Measurements from ENCODE around the gene SH2D5.

SH2D5 gene

GRCh38 chr1:20775700-20776099 is 43.2 kb upstream of the SH2D5 start:
- no peaks in the 10 kb centered on the region for H3K9me3 ChIP-seq (ENCODE audit: control insufficient read depth, insufficient read depth, low read depth, low read length)
- ChIA-PET CTCF (interaction anchor here (1.0 kb wide), 1 partner anchor 79 kb away, joined by 3 read pairs; no protein-coding TSS in a partner anchor), POLR2A (interaction anchor here (2.0 kb wide), 1 partner anchor 10 kb away, joined by 5 read pairs; no protein-coding TSS in a partner anchor)
- no peak for TF ChIP-seq ZNF112 (tag by site-specific recombination; IDR thresholded peaks at IDR 0.05)
- TF ChIP-seq ZFHX2 (tag by site-specific recombination; conservative IDR thresholded peaks at IDR 0.05), result no peak
- TF ChIP-seq GLI4 (tag by site-specific recombination; IDR thresholded peaks at IDR 0.05), result no peak
- no peak for TF ChIP-seq ZNF843 (tag by site-specific recombination; IDR thresholded peaks at IDR 0.05)
- TF ChIP-seq ZNF585B (tag by site-specific recombination; IDR thresholded peaks at IDR 0.05), result no peak
- TF ChIP-seq ZNF280D (tag by site-specific recombination; IDR thresholded peaks at IDR 0.05), result no peak
- TF ChIP-seq ZSCAN18 (tag by site-specific recombination; IDR thresholded peaks at IDR 0.05), result no peak
- H3K4me1 ChIP-seq (ENCODE audit: control insufficient read depth, insufficient read depth, low read length), result no peaks in the 10 kb centered on the region
- no peak overlapping the region for H3K4me3 ChIP-seq (ENCODE audit: low read depth, low read length)
- peaks cover 69 to 93% of the 10 kb centered on the region in 2 experiments for H3K36me3 ChIP-seq (ENCODE audit: control insufficient read depth in 2 of 2, insufficient read depth in 1 of 2, low read length in 2 of 2)
- H3K27ac ChIP-seq (ENCODE audit: extremely low read depth, low read depth, low read length), result no peak overlapping the region

GRCh38 chr1:20771780-20772179 is 39.3 kb upstream of the SH2D5 start:
- POLR2A ChIA-PET, result interaction anchor here (4.9 kb wide), 1 partner anchor 15 kb away, joined by 22 read pairs; the partner anchor contains the start of gene HP1BP3
- H3K4me1 ChIP-seq (ENCODE audit: control insufficient read depth, insufficient read depth, low read length), result no peaks in the 10 kb centered on the region
- H3K36me3 ChIP-seq (ENCODE audit: control insufficient read depth in 2 of 2, insufficient read depth in 1 of 2, low read length in 2 of 2), result peaks cover 92 to 99% of the 10 kb centered on the region in 2 experiments
- CTCF ChIA-PET, result interaction anchor here (0.8 kb wide), 1 partner anchor 423 kb away, joined by 3 read pairs; no protein-coding TSS in a partner anchor
- no peak for TF ChIP-seq HOXA7 (CRISPR knock-in tag; IDR thresholded peaks at IDR 0.05; ENCODE audit: borderline replicate concordance)
- TF ChIP-seq ZNF544 (tag by site-specific recombination; IDR thresholded peaks at IDR 0.05), result no peak
- no peak for TF ChIP-seq ZNF433 (tag by site-specific recombination; IDR thresholded peaks at IDR 0.05; ENCODE audit: low read depth)
- no peak for TF ChIP-seq BCL11A (tag by site-specific recombination; IDR thresholded peaks at IDR 0.05; ENCODE audit: low read depth)
- TF ChIP-seq IKZF3 (tag by site-specific recombination; IDR thresholded peaks at IDR 0.05), result no peak
- TF ChIP-seq ZNF623 (tag by site-specific recombination; IDR thresholded peaks at IDR 0.05), result no peak
- no peak for TF ChIP-seq ZNF555 (tag by site-specific recombination; conservative IDR thresholded peaks at IDR 0.05)
- no peak for TF ChIP-seq ZNF19 (tag by site-specific recombination; IDR thresholded peaks at IDR 0.05; ENCODE audit: low read depth)
- no peak for TF ChIP-seq ZNF521 (tag by site-specific recombination; IDR thresholded peaks at IDR 0.05)
- no peak for TF ChIP-seq ZNF211 (tag by site-specific recombination; IDR thresholded peaks at IDR 0.05; ENCODE audit: low read depth)
- no peak for TF ChIP-seq ZNF394 (tag by site-specific recombination; IDR thresholded peaks at IDR 0.05; ENCODE audit: borderline replicate concordance)
- no peak for TF ChIP-seq ZNF777 (tag by site-specific recombination; IDR thresholded peaks at IDR 0.05; ENCODE audit: borderline replicate concordance)
- no peak for TF ChIP-seq ZNF362 (tag by site-specific recombination; IDR thresholded peaks at IDR 0.05)
- TF ChIP-seq ZNF280D (tag by site-specific recombination; IDR thresholded peaks at IDR 0.05), result no peak
- TF ChIP-seq GLI4 (tag by site-specific recombination; IDR thresholded peaks at IDR 0.05), result no peak
- no peak for TF ChIP-seq HOXD13 (CRISPR knock-in tag; IDR thresholded peaks at IDR 0.05; ENCODE audit: borderline replicate concordance)
- no peak for TF ChIP-seq ZSCAN4 (tag by site-specific recombination; IDR thresholded peaks at IDR 0.05)
- H3K4me3 ChIP-seq (ENCODE audit: low read depth, low read length), result no peak overlapping the region
- no peaks in the 10 kb centered on the region for H3K9me3 ChIP-seq (ENCODE audit: control insufficient read depth, insufficient read depth, low read depth, low read length)
- no peak overlapping the region for H3K27ac ChIP-seq (ENCODE audit: extremely low read depth, low read depth, low read length)
